GM18858 (cell line): ENCODE data around the gene AHNAK2.
"Not testable (repeated sequence)": the region's sequence is repeated elsewhere in the genome, so short reads cannot be mapped to it uniquely, and the experiment has no call there.

ENCODE experiments used
- ATAC-seq: cut with Tn5 transposase; IDR thresholded peaks from one replicate; pipeline ENCODE4 v1.9.1; 2021; ENCODE audit not compliant: unreplicated experiment

AHNAK2 gene

DNA sequence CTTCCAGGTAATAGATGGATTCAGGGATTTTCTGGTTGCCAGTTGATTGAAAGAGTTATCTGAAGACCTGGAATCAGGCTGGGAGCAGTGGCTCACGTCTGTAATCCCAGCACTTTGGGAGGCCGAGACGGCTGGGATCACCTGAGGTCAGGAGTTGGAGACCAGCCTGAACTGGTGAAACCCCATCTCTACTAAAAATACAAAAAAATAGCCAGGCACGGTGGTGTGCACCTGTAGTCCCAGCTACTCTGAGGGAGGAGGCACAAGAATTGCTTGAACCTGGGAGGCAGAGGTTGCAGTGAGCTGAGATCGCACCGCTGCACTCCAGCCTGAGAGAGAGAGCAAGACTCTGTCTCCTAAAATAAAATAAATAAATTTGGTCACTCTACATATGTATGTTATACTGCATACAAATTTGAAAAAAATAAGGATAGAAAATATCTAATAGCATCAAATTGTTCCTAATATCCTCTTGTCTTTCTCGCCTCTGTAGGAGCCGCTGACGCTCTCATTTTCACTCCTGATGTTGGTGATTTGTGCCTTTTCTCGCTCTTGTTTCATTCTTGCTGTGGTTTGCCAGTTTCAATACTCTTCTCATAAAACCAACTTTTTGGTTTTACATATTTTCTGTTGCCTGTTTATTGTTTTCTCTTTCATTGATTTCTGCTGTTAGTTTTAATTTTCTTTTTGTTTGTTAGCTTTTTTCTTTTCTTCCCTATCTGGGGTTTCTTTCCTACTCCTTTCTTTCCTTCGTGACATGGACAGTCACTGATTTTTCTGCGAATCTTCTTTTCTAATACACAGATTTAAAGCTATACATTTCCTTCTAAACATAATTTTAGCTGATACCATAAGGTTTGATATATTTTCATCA, 77.3 kb downstream of the AHNAK2 start:
- no peak for ATAC-seq

DNA sequence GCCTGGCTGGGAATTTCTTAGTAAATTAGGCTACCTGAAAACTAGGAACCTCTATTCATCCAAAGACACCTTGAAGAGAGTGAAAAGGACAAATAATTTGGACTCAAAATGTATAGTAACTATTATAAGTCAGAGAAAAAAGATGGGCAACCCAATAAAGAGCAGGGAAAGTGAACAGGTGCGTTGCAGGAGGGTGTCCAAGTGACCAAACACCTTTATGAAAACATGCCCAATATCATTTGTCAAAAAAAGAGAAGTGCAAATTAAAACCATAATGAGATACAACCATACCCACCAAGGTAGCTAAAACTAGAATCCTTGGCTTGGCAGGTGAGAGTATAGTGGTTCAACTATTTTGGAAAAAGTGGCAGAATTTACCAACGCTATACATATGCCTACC, 78.4 kb downstream of the AHNAK2 start:
- no peak for ATAC-seq

DNA sequence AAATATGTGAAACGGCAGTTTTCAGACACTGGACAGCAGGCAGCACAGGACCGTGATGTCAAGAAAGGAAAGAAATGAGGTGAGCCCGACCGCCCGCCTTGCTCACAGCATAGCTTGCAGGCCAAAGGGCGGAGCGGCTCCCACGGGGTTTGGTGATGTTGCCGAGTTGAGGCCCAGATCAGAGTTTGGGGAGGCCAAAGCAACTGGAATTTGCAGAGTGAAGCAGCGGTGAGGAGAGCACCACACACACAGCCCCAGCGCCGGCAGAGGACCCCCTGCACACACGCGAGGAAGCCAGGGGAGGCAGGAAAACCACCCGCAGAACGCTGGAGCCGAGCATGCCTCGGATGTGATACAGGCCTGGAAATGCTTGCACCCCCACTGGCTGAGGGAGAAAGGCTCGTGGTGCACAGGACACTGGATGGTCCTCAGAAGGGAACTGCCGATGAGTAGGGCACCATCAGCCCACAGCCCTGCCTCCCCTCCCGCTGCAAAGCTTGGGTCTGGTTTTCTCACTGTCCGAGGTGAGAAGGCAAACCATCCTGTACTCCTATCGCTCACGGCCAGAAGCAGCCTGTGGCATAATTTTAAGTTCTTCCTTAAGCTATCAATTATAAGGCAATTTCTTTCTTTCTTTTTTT, 79.2 kb downstream of the AHNAK2 start:
- ATAC-seq: no peak

DNA sequence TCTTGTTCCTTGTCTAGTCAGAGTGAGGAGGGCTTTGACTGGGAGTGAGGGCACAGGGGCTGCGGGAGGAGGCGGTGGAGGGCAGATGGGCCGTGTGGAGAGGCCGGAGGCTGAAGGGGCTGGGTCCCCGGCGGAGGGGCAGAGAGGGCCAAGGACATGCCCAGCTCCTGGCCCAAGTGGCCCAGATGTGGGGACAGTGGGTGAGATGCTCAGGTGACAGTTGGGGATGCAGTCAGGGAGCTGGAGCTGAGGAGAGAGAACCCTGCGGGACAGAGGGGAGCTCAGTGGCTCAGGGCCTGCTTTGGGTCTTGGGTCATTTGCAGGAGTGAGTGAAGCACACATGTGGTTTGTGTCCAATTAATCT, 80.0 kb downstream of the AHNAK2 start:
- no peak for ATAC-seq

DNA sequence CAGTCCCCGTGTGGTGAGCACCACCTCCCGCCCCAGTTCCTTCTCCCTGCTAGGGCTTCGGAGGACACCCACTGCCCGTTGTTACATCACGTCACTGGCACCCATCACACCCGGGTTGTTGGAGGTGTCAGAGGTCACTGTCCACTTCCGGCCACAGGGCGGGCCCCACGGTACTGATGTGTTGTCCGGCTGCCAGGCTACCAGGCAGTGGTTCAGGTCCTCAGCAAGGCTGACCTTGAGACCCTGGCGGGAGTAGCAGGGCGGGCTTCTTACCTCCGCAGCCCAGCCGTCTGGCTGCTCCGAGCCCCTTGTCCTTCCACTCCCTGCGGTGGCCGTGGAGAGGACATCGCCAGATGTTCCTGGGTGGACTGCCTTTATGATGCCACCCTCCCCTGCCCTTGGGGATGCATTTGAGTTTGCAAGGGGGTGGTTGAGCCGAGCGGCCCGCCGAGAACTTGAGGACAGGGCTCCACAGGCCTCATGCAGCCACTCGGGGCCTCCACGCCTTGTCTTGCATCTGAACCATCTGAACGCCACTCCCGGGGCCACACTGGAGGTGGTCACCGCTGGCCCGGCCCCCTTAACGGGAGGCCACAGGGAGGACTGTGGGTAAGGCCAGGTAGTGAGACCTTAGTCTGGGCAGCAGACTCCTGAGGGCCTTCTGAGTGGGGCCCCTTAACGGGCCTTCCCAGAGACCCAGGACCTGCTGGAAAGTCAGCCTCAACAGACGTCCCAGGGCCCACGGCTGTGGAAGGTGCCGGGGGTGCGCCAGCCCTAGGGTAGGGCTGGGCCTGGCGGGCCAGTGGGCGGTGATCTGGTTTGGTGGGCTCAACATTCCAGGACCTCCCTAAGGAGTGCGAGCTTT, 80.6 kb downstream of the AHNAK2 start:
- ATAC-seq: no peak

DNA sequence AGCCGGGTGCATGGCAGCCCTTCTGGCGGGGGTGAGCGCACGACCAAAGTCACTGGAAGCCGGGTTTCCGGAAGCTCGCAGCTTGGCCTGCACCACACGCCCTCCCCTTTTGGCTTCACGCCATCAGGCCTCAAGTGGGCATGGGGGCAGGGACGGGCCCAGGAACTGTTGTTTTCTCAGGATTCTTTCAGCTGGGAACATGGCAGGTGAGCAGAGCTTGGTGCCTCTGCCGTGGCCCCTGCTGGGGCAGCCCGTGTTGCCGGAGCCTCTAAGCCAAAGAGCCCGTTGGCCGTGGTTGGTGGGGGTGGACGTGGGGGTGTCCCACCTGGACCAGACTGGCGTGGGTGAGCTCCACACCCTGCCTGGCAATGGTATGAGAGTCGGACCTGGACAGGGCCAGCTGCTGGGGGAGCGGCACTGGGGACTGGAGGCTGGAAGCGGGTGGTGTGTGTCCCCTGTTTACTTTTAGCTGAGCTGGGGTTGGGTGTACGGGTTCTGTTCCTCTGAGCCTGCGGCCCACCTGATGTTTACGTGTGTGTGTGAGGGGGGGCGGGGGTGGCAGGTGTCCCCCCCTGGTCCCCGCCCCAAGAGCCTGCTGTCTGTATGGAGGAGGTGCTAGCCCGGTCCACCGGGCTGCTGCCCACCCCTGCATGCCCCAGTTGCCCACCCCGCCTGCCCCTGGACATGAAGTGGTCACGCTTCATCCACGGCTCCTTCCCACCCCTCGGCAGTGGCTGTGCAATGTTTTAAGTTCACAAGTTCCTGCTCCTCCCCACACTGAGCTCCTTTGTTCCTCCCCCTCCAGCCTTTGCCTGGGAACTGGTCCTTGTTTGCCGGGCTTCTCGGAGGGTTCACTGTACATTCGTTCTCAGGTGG, 82.2 kb downstream of the AHNAK2 start:
- no peak for ATAC-seq

DNA sequence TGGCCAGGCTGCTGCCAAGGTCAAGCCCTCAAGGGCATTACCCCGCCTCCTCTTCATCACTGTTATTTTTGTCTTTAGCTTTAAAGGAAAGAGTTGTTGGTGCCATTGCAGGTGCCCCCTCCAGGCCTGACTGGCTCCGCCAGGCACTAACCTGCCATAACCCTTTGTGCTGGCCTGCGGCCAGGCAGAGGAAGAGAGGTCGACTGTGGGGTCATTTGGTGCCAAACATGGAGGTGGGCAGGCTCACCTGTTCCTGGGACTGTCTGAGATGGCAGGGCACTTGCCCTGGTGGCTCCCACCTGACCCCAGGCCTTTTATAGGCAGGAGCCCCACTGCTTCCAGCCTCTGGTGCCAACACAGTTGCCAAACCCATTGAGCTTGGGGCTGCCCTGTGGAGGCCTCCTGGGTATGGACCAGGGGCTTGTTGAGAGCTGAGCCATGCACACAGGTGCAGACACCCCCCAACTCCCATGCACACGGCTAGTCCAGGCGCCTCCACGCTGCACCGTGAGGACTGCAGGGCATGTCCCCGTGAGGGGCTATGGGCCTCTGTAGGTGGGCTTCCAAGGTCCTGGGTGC, 82.9 kb downstream of the AHNAK2 start:
- no peak for ATAC-seq

DNA sequence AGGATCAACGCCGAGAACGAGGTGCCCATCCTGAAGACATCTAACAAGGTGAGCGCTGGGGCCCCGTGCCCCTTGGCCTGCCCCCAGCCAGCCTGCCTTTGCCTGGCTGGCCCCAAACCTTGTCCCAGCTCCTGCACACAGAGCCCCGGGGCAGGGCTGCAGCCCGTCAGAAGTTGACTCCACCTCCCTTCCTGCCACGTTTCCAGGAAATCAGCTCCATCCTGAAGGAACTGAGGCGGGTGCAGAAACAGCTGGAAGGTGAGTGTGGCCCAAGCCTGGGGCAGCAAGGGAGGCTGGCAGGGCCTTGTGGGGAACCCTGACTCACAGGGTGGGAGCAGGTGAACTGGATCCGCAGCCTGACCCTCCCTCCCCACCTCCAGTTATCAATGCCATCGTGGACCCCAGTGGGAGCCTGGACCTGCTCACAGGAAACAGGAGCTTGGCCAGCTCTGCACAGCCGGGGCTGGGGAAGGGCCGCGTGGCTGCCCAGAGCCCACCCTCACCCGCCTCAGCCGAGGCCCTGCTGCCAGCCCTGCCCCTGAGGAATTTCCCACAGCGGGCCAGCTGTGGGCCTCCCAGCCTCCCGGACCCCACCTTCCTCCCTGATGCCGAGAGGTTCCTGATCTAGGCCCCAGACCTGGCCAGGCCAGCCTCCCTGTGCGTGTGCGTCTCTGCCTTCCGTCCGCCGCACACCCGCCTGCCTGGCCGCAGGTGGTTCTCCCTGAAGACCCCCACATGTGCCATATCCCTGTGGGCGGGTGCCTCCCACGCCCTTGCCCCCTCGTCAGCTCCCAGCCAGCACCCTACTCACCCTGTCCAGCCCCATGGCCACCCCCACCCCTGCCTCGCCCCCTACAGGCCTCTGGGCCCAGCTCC, 83.6 kb downstream of the AHNAK2 start:
- no peak for ATAC-seq

DNA sequence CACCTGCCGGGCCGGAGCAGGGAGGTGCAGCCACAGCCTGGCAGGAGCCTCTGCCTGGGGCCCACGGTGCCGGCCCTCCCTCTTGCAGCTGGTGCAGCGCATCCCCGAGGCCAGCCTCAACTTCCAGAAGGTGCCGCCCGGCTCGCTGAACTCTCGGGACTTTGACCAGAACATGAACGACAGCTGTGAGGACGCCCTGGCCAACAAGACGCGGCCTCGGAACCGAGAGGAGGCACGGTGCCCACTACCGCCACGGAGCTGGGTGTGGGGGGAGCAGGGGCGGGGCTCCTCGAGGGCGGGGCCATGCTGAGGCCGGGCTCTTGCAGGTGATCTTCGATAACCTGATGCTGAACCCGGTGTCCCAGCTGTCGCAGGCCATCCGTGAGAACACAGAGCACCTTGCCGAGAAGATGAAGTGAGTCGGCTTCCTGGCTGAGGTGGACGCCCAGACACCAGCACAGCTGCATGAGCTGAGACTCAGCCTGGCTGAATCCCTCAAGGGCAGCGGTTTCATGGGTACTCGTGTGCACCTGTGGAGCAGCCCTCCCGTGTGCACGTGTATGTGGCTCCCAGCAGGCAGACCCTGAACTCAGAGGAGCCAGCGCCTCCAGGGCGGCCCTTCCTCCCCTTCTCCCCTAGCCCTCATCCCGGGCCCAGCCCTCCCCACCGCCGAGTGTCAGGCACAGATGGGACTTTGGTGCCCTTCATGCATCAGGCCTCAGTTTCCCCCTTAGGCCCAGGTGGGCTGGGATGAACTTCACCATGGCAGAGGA, 84.6 kb downstream of the AHNAK2 start:
- no peak for ATAC-seq

DNA sequence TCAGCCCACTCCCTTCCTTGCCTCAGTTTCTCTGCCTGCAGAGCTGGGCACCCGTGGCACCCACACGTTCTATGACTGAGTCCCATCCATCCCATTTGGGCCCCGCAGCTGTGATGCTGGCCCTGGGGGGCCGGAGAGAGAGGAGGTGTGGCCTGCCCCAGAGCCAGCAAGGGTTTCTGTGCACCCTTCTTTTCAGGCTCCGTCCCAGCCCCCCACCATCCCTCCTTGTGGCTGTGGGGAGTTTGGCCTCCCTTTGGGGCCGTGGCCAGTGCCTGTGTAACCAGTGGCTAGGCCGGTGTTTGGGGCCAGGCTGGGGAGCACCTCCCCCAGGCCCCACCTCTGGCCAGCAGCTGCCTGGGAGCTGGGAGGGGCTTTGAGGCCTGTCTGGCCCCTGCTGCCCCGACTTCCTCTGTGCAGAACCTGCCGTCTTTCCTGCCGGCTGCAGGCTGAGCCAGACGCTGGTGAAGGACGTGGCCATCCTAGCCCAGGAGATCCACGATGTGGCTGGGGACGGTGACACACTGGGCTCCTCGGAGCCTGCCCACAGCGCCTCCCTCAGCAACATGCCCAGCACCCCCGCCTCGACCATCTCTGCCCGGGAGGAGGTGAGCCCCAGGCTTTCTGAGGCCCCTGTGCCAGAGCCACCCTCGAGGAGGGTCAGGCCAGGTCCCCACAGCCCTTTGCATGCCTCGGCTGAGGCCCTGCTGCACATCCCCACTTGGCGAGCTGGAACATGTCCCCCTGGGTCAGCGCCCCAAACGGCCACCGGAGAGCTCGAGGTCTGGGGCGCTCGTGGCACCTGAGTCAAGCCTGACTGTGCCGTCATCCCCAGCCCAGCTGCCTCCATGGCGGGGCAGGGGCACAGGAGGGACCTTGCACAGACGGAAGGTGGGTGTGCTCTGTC, 85.4 kb downstream of the AHNAK2 start:
- no peak for ATAC-seq

DNA sequence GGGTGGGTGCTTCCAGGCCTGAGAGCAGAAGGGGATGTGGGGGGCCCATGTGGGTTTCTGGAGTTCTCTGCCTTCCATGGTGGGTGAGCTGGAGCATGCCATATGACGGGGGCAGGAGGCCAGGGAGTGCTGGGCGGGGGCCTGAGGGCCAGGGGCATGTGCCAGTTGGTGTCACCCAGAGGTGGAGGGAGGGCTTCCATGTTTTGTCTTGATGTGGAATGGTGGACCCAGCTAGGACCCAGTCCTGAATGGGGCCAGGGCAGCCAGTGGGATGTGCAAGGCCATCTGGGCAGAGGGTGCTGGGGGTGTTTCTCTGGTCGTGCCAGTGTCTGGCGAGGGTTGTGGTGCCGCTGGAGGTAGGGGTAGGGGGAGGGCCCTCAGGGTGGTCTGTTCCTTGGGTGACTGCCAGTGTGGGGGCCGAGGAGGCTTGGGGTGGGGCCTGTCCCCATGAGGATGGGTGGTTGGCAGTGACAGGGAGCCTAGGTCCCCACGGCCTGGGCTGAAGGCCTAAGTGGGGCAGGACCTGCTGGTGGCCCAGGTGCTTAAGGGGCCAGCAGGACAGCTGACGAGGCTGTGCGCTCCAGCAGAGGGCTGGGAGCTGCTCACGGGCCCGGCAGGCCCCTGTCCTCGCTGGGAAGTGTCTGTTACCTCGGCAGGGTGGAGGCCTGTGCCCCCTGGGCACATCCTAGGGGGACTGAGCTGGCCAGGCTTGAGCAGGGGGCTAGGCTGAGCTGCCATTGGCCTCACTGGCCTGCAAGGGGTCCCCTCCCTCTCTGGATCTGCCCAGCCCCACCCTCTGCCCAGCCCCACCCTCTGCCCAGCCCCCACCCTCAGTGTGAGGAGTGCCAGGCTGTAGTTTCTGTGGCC, 86.3 kb downstream of the AHNAK2 start:
- ATAC-seq: no peak

DNA sequence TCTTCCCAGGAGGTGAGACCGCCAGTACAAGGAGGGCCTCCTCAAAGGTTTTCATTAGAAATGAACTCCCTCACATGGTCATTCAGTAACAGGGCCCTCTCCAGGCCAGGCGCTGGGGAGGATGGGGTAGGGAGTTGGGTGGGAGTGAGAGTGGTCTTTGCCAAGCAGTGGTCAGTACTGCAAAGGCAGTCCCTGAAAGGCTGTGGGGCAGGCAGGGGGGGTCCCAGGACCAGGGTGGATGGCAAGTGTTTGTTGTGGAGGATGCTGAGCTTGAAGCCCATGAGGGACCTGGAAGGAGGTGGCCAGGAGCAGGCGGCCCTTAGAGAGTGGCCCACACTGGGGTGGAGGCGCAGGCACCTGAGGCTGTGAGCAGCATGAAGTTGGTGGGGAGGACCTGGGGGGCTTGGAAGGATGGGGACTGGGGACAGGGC, 87.0 kb downstream of the AHNAK2 start:
- ATAC-seq: no peak

DNA sequence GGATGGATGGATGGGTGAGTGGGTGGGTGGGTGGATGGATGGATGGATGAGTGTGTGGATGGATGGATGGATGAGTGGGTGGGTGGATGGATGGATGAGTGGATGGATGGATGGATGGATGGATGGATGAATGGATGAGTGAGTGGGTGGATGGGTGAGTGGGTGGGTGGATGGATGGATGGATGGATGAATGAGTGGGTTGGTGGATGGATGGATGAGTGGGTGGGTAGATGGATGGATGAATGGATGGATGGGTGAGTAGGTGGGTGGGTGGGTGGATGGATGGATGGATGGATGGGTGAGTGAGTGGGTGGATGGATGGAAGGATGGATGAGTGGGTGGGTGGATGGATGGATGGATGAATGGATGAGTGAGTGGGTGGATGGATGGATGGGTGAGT, 87.9 kb downstream of the AHNAK2 start:
- not testable (repeated sequence) for ATAC-seq

DNA sequence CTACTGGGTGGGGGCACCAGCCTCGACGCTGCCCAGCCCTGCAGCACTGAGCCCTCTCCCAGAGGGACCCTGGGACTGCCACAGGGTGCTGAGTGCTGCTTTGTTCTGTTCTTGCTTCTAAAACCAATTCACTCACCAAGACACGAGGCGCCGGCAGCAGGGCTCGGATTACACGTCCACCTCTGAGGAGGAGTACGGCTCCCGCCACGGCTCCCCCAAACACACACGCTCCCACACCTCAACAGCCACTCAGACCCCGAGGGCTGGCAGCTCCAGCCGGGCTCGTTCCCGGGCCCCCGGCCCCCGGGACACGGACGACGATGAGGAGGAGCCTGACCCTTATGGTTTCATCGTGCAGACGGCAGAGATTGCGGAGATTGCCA, 88.8 kb downstream of the AHNAK2 start:
- no peak for ATAC-seq

DNA sequence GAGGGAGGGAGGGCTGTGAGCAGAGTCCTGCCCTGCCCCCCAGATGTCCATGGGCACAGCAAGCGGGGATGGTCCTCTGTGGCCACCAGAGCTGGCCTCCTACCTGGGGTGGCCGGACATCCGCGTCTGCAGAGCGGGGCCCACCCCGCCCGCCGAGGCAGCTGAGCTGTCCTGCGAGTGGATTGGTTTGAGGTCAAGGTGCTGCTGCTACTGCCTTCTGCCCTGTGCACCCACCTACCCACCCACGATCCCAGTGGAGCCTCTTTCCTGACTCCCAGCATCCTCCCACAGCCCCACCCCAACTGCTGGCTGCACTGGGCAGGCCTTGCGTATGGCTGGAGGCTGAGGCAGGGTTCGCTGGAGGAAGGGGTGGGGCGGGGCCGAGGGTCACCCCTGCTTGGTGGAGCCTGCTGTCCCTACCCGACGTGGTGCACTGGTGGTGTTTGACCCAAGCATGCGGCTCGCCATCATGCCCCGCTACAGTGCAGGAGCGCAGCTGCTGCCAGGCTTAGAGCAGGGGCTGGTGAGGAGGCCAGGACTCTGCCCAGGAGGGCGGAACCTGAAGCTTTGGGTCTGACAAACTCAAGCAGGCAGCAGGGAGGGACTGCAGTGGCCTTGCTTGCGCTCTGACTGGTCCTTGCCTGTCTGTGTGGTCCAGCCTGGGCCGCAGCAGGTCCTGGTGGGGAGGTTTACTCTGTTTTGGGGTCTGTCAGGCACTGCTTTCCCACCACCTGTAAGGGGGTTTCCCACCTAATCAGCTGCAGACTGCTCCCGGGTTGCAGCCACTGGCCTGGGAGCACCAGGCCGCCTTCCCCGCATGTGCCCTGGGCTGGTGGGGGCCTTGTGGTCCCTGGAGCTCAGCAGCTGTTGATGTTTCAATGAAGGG, 89.4 kb downstream of the AHNAK2 start:
- no peak for ATAC-seq
